Neural progenitor cell (in vitro differentiated cells): Measurements from ENCODE around the gene BAZ1A. TPM values are rescaled to one million over a fixed set of nuclear protein-coding genes. Genes with fewer than 3 reads are reported as not detected.
A peak's percentile ranks its signal among the peaks of the same experiment; 100 is the strongest.

ENCODE experiments used
- DNase-seq: peaks from one replicate; pipeline ENCODE4 v3.0.0-alpha.2; 2016; ENCODE audit warnings: low spot score
- H2AFZ ChIP-seq: fragments of 200-600 bp; sonication (generic); replicated peaks from 2 replicates; pipeline ENCODE4 v1.6.1; 2016; ENCODE audit warnings: antibody characterized with exemption
- H3F3A ChIP-seq: fragments of 200-600 bp; sonication (generic); 2 replicates; pipeline ENCODE4 v1.6.1; 2016; ENCODE audit warnings: antibody characterized with exemption, low read depth
- H3K27ac ChIP-seq: fragments of 200-600 bp; sonication (generic); 2 replicates; pipeline ENCODE4 v1.5.1; 2016; ENCODE audit warnings: mild to moderate bottlenecking
- H3K27me3 ChIP-seq: fragments of 200-600 bp; sonication (generic); 2 replicates; pipeline ENCODE4 v1.6.1; 2016; ENCODE audit warnings: mild to moderate bottlenecking, moderate library complexity
- H3K36me3 ChIP-seq: fragments of 200-600 bp; sonication (generic); 2 replicates; pipeline ENCODE4 v1.5.1; 2016
- H3K4me1 ChIP-seq: fragments of 200-600 bp; sonication (generic); 2 replicates; pipeline ENCODE4 v1.6.1; 2016; ENCODE audit warnings: mixed run types
- H3K4me2 ChIP-seq: fragments of 200-600 bp; sonication (generic); 2 replicates; pipeline ENCODE4 v1.6.1; 2016
- H3K4me3 ChIP-seq: fragments of 200-600 bp; sonication (generic); 2 replicates; pipeline ENCODE4 v1.5.1; 2016
- H3K79me2 ChIP-seq: fragments of 200-600 bp; sonication (generic); 2 replicates; pipeline ENCODE4 v1.6.1; 2016; ENCODE audit warnings: low read depth
- H3K9ac ChIP-seq: fragments of 200-600 bp; sonication (generic); 2 replicates; pipeline ENCODE4 v1.6.1; 2016
- H3K9me3 ChIP-seq: fragments of 200-600 bp; sonication (generic); 2 replicates; pipeline ENCODE4 v1.5.1; 2016; ENCODE audit warnings: low read depth
- H4K20me1 ChIP-seq: fragments of 200-600 bp; sonication (generic); 2 replicates; pipeline ENCODE4 v1.6.1; 2016; ENCODE audit warnings: low read depth
- H3K27ac Mint-ChIP-seq: 3 replicates; pipeline ENCODE4 v1.8.0; 2021; ENCODE audit warnings: mixed read lengths
- H3K27me3 Mint-ChIP-seq: 2 replicates; pipeline ENCODE4 v1.8.0; 2022; ENCODE audit warnings: low read depth, mild to moderate bottlenecking, inconsistent platforms, moderate library complexity, mixed read lengths; ENCODE audit not compliant: insufficient read depth
- H3K36me3 Mint-ChIP-seq: 3 replicates; pipeline ENCODE4 v1.8.0; 2021; ENCODE audit warnings: mixed read lengths
- H3K4me1 Mint-ChIP-seq: 3 replicates; pipeline ENCODE4 v1.8.0; 2021; ENCODE audit warnings: mixed read lengths
- H3K4me3 Mint-ChIP-seq: 3 replicates; pipeline ENCODE4 v1.8.0; 2021; ENCODE audit warnings: mild to moderate bottlenecking, moderate library complexity, mixed read lengths
- H3K9me3 Mint-ChIP-seq: 3 replicates; pipeline ENCODE4 v1.8.0; 2020; ENCODE audit warnings: mixed read lengths
- EZH2 ChIP-seq: fragments of 200-600 bp; sonication (generic); IDR thresholded peaks from 2 replicates; pipeline ENCODE4 v1.6.1; 2017; ENCODE audit warnings: antibody characterized with exemption, mild to moderate bottlenecking, moderate library complexity
- EZH2phosphoT487 ChIP-seq: fragments of 200-600 bp; sonication (generic); IDR thresholded peaks from 2 replicates; pipeline ENCODE4 v1.6.1; 2017; ENCODE audit warnings: antibody characterized with exemption
- total RNA-seq: library from RNA; depleted of rRNA; stranded (reverse); fragments of >200 nt; gene quantifications from 2 replicates; pipeline ENCODE4 v1.2.3, GENCODE V29; 2015; ENCODE audit warnings: low replicate concordance
- TF ChIP-seq, protein P1 (sequence below): fragments of 200-600 bp; sonication (generic); IDR thresholded peaks from 2 replicates; pipeline ENCODE4 v1.5.1; 2017; ENCODE audit warnings: antibody characterized with exemption, mild to moderate bottlenecking

BAZ1A gene
- total RNA-seq, 1 donor from 2014 or later = 11.5 TPM

DNA sequence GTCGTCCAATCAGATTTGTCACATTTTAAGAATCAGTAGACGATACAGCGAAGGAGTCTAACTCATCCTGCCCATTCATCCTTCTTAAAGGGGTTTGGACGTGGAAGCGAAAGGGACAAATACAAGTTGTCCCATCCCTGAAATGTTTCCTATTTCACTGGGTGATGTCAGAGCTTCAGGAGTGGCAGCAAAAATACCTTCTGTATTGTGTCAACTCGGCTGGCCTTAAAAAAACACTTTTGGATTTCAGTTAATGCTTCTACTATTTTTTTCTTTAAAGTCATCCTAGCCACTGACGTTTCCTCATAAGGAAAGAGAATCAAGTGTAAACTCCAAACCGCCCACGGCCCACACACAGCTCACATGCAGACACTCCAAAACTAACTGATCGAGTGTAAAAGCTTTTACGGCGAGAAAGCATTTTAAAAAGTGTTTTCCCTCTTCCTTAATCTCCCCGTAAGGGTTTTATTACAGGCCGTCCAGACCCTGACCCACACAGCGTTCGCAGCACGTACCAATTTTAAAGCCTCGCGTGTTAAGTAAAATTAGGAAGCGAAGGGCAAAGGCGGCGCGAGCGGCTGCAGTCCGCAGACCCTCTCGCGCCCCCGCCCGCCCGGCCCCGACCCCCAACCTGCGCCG lies 161.4 kb downstream of the BAZ1A start:
- Mint-ChIP-seq H3K36me3 (peaks cover 8% of the 10 kb centered on the region), H3K4me1 (peaks cover 17% of the 10 kb centered on the region), H3K9me3 (no peaks in the 10 kb centered on the region), H3K4me3 (peak overlapping the region; percentile 96), H3K27ac (peak overlapping the region; percentile 5), H3K27me3 (peaks cover 2% of the 10 kb centered on the region)
- peak overlapping the region; percentile 84 for H3K27ac ChIP-seq
- H3K27me3 ChIP-seq = peaks cover 17% of the 10 kb centered on the region
- H3K4me2 ChIP-seq = peak overlapping the region; percentile 81
- no peaks in the 10 kb centered on the region for H4K20me1 ChIP-seq
- peak overlapping the region; percentile 91 for H2AFZ ChIP-seq
- TF ChIP-seq EZH2 (no peak), EZH2phosphoT487 (no peak)
- TF ChIP-seq, protein P1, sequence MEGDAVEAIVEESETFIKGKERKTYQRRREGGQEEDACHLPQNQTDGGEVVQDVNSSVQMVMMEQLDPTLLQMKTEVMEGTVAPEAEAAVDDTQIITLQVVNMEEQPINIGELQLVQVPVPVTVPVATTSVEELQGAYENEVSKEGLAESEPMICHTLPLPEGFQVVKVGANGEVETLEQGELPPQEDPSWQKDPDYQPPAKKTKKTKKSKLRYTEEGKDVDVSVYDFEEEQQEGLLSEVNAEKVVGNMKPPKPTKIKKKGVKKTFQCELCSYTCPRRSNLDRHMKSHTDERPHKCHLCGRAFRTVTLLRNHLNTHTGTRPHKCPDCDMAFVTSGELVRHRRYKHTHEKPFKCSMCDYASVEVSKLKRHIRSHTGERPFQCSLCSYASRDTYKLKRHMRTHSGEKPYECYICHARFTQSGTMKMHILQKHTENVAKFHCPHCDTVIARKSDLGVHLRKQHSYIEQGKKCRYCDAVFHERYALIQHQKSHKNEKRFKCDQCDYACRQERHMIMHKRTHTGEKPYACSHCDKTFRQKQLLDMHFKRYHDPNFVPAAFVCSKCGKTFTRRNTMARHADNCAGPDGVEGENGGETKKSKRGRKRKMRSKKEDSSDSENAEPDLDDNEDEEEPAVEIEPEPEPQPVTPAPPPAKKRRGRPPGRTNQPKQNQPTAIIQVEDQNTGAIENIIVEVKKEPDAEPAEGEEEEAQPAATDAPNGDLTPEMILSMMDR = no peak
- peaks cover 28% of the 10 kb centered on the region for H3K79me2 ChIP-seq
- peak overlapping the region; percentile 73 for H3K4me3 ChIP-seq
- DNase-seq = peak; percentile 26
- H3F3A ChIP-seq = peaks cover 18% of the 10 kb centered on the region
- peaks cover 13% of the 10 kb centered on the region for H3K4me1 ChIP-seq
- H3K36me3 ChIP-seq = peaks cover 15% of the 10 kb centered on the region
- no peaks in the 10 kb centered on the region for H3K9me3 ChIP-seq
- peak overlapping the region; percentile 69 for H3K9ac ChIP-seq

DNA sequence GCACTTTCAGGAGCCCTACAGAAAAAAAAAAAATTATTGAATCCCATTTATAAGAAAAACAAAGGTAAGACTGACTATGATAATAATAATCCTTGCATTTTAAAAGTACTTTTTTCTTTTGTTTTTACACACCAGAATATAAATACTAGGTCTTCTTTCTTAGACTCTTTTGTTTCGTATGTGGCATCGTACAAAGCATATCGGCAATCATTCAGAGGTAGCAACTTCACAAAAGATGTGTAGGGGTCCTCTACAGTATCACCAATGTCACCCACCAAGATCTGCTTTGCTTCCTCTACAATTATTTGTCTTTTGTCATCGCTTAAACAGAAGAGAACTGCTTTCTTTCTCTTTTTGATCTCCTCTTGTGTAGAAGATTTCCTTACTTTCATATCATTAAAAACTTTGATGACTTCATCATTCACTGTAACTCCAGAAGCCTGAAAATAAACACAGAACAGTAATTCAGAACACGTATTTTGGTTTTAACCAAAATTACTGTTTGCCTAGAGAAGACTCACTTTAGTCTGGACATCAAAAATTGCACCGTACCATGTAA lies 162.0 kb downstream of the BAZ1A start:
- Histone ChIP-seq H3K4me2 (peak overlapping the region; percentile 81), H3K79me2 (peaks cover 28% of the 10 kb centered on the region), H3K36me3 (peaks cover 15% of the 10 kb centered on the region), H3F3A (peaks cover 18% of the 10 kb centered on the region), H2AFZ (no peak overlapping the region), H3K4me3 (peak overlapping the region; percentile 73), H3K4me1 (peaks cover 13% of the 10 kb centered on the region), H4K20me1 (no peaks in the 10 kb centered on the region), H3K27me3 (peaks cover 17% of the 10 kb centered on the region), H3K9me3 (no peaks in the 10 kb centered on the region), H3K9ac (no peak overlapping the region), H3K27ac (no peak overlapping the region)
- Mint-ChIP-seq H3K27me3 (peaks cover 2% of the 10 kb centered on the region), H3K4me3 (peak overlapping the region; percentile 96), H3K27ac (peak overlapping the region; percentile 5), H3K9me3 (no peaks in the 10 kb centered on the region), H3K36me3 (peaks cover 8% of the 10 kb centered on the region), H3K4me1 (peaks cover 17% of the 10 kb centered on the region)
- TF ChIP-seq EZH2 (no peak), EZH2phosphoT487 (no peak)
- TF ChIP-seq, protein P1 = no peak
- DNase-seq = no peak

DNA sequence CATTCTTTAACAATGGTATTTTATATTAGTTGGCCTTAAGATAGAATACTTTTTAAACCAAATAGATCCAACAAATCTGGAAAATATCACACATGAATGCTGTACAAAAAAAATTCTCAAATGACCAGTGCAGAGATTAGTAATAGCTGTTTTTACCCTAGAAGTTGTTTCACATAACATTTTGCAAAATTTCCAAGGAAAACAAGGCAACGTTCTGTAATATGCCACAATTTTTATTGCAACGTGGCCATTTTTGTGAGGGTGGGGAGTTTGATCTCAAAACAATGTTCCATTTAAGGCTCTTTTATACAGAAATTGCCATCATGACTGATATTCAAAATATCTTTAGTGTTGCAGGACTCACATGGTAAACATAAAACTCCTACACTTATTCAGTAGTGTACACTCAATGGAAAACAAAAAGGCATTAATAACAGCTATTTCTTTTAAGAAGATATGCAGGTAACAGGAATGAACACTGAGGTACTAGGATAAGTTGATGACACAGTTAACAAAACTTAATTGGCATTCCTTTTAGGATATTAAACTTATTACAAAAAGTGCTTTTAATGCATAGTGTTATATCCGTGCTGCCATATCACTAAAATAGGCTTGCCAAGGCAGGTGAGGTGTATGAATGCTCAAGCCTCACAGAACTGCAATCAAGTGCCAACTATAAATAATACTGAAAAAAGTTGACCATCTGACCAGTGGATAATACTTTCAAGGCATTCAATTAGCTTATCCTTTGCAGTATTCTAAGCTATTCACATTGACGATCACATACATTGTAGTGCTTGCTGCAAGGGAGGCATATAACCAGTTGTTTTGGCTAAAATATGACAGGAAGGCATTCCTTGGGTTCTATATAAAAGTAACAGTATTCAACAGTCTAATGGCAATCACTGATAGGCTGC lies 163.1 kb downstream of the BAZ1A start:
- H3K4me1 Mint-ChIP-seq = peaks cover 15% of the 10 kb centered on the region
- Histone ChIP-seq H3K79me2 (peaks cover 28% of the 10 kb centered on the region), H3K27me3 (peaks cover 17% of the 10 kb centered on the region), H4K20me1 (no peaks in the 10 kb centered on the region), H3K9ac (no peak overlapping the region), H3K9me3 (no peaks in the 10 kb centered on the region), H3K27ac (no peak overlapping the region), H2AFZ (no peak overlapping the region), H3K4me2 (peak overlapping the region; percentile 81), H3K36me3 (peaks cover 15% of the 10 kb centered on the region), H3K4me1 (peaks cover 13% of the 10 kb centered on the region), H3K4me3 (no peak overlapping the region), H3F3A (peaks cover 22% of the 10 kb centered on the region)
- no peaks in the 10 kb centered on the region for H3K9me3 Mint-ChIP-seq
- peaks cover 8% of the 10 kb centered on the region for H3K36me3 Mint-ChIP-seq
- peaks cover 2% of the 10 kb centered on the region for H3K27me3 Mint-ChIP-seq
- DNase-seq = no peak
- no peak overlapping the region for H3K27ac Mint-ChIP-seq
- TF ChIP-seq EZH2 (no peak), EZH2phosphoT487 (no peak)
- TF ChIP-seq, protein P1 = no peak
- no peak overlapping the region for H3K4me3 Mint-ChIP-seq
